ENCODE data around the gene PCNX2. TPM values are rescaled to one million over a fixed set of nuclear protein-coding genes. Genes with fewer than 3 reads are reported as not detected.

Gene PCNX2
- total and polyA plus RNA-seq, 2 donors (not counting 1 experiment from before 2014, with no cell fraction given) = 17.6 to 34.7 TPM

GRCh38 chr1:232988572-232989040 is 306.9 kb downstream of the PCNX2 start:
- H3K4me1 Mint-ChIP-seq = no peaks in the 10 kb centered on the region
- H3K27me3 ChIP-seq (replicated peaks in 1 of 4; ENCODE audit: control extremely low read depth in 1 of 4, control insufficient read depth in 3 of 4, insufficient read depth in 4 of 4, low read length in 3 of 4) = no peaks in the 10 kb centered on the region
- peaks cover 0 to 3% (median 3%) of the 10 kb centered on the region in 3 donors for H3K9me3 ChIP-seq (ENCODE audit: control extremely low read depth in 1 of 3, control insufficient read depth in 2 of 3, insufficient read depth in 1 of 3, low read length in 2 of 3)
- no peak overlapping the region for H3K27ac ChIP-seq (ENCODE audit: low read length in 2 of 2)
- CTCF ChIA-PET = no interaction called here
- TF ChIP-seq CTCF (IDR thresholded peaks at IDR 0.05) (no peak), EZH2 (IDR thresholded peaks at IDR 0.05; ENCODE audit: borderline replicate concordance, insufficient read depth, low read depth, low read length, poor library complexity, severe bottlenecking) (no peak)
- intact Hi-C loops (cut with micrococcal nuclease) = no loop called here
- H3K79me2 ChIP-seq (ENCODE audit: control insufficient read depth, insufficient read depth, low read length) = no peaks in the 10 kb centered on the region
- WGBS (ENCODE audit: insufficient coverage) = 95% methylated on average over 8 of the region's 8 CpGs
- H3K4me3 ChIP-seq (ENCODE audit: control extremely low read depth in 1 of 5, extremely low read depth in 1 of 5, insufficient read depth in 1 of 5, low read depth in 2 of 5, low read length in 4 of 5) = no peak overlapping the region
- H3K9me3 Mint-ChIP-seq (ENCODE audit: insufficient read depth) = peaks cover 5% of the 10 kb centered on the region
- H3K36me3 ChIP-seq (replicated peaks in 1 of 2; ENCODE audit: control extremely low read depth in 1 of 2, control insufficient read depth in 1 of 2, extremely low read depth in 1 of 2, insufficient read depth in 2 of 2, low read length in 1 of 2) = no peaks in the 10 kb centered on the region
- no peaks in the 10 kb centered on the region for H3K27me3 Mint-ChIP-seq
- no peak overlapping the region for H3K9ac ChIP-seq (ENCODE audit: low read length)
- H3K4me3 Mint-ChIP-seq = no peak overlapping the region
- no peak for ATAC-seq (ENCODE audit: low read depth)
- no peaks in the 10 kb centered on the region for H4K20me1 ChIP-seq (ENCODE audit: control insufficient read depth, insufficient read depth, low read length, poor library complexity, severe bottlenecking)
- no peaks in the 10 kb centered on the region for H3K4me1 ChIP-seq (ENCODE audit: control insufficient read depth in 2 of 2, insufficient read depth in 2 of 2, low read length in 2 of 2)
- POLR2A ChIA-PET = no interaction called here
- H3K4me2 ChIP-seq (replicated peaks; ENCODE audit: low read depth, low read length, poor library complexity, severe bottlenecking) = no peak overlapping the region
- no peak overlapping the region for H3K27ac Mint-ChIP-seq
- H2AFZ ChIP-seq (ENCODE audit: insufficient read depth, low read depth, low read length, poor library complexity, severe bottlenecking) = no peak overlapping the region
- DNase-seq = no peak

GRCh38 chr1:232987774-232988140 is 307.8 kb downstream of the PCNX2 start:
- Mint-ChIP-seq H3K27ac (no peak overlapping the region), H3K4me1 (no peaks in the 10 kb centered on the region), H3K9me3 (ENCODE audit: insufficient read depth) (peaks cover 1% of the 10 kb centered on the region), H3K4me3 (no peak overlapping the region), H3K27me3 (no peaks in the 10 kb centered on the region)
- ATAC-seq (ENCODE audit: low read depth) (no peak), DNase-seq (no peak)
- intact Hi-C loops (cut with micrococcal nuclease) = no loop called here
- Histone ChIP-seq H3K4me1 (ENCODE audit: control insufficient read depth in 2 of 2, insufficient read depth in 2 of 2, low read length in 2 of 2) (no peaks in the 10 kb centered on the region), H4K20me1 (ENCODE audit: control insufficient read depth, insufficient read depth, low read length, poor library complexity, severe bottlenecking) (no peaks in the 10 kb centered on the region), H3K9me3 (ENCODE audit: control extremely low read depth in 1 of 3, control insufficient read depth in 2 of 3, insufficient read depth in 1 of 3, low read length in 2 of 3) (no peaks in the 10 kb centered on the region), H3K9ac (ENCODE audit: low read length) (no peak overlapping the region), H3K4me2 (replicated peaks; ENCODE audit: low read depth, low read length, poor library complexity, severe bottlenecking) (no peak overlapping the region), H3K27me3 (replicated peaks in 1 of 4; ENCODE audit: control extremely low read depth in 1 of 4, control insufficient read depth in 3 of 4, insufficient read depth in 4 of 4, low read length in 3 of 4) (no peaks in the 10 kb centered on the region), H3K4me3 (ENCODE audit: control extremely low read depth in 1 of 5, extremely low read depth in 1 of 5, insufficient read depth in 1 of 5, low read depth in 2 of 5, low read length in 4 of 5) (no peak overlapping the region), H3K27ac (ENCODE audit: low read length in 2 of 2) (no peak overlapping the region), H3K36me3 (replicated peaks in 1 of 2; ENCODE audit: control extremely low read depth in 1 of 2, control insufficient read depth in 1 of 2, extremely low read depth in 1 of 2, insufficient read depth in 2 of 2, low read length in 1 of 2) (no peaks in the 10 kb centered on the region), H2AFZ (ENCODE audit: insufficient read depth, low read depth, low read length, poor library complexity, severe bottlenecking) (no peak overlapping the region), H3K79me2 (ENCODE audit: control insufficient read depth, insufficient read depth, low read length) (no peaks in the 10 kb centered on the region)
- TF ChIP-seq EZH2 (IDR thresholded peaks at IDR 0.05; ENCODE audit: borderline replicate concordance, insufficient read depth, low read depth, low read length, poor library complexity, severe bottlenecking) = no peak
- no peak for TF ChIP-seq CTCF (IDR thresholded peaks at IDR 0.05)
- ChIA-PET CTCF (no interaction called here), POLR2A (no interaction called here)
- whole genome bisulfite sequencing (ENCODE audit: insufficient coverage) = 95% methylated on average over 12 of the region's 13 CpGs

All from B cell (primary cell).